Natural killer cell treated with Interleukin-12 subunit alpha and Interleukin-12 subunit beta and Interleukin-15 and Interleukin-18, amount 100 ng/mL, for 72 hours (primary cell): Measurements from ENCODE around the gene TNIP1. TPM values are rescaled to one million over a fixed set of nuclear protein-coding genes. Genes with fewer than 3 reads are reported as not detected.

Experiments used
- ATAC-seq, 2 donors: fragments of 150-1000 bp; cut with Tn5 transposase in 1 of 2; sonication (Bioruptor Pico), chemical (Tn5 transposase) in 1 of 2; 2 replicates each; pipeline ENCODE4 v1.10.0; 2021
- DNase-seq: peaks from one replicate; pipeline ENCODE4 v3.0.0; 2022; ENCODE audit warnings: low spot score
- H3K27ac Mint-ChIP-seq, 2 donors: 1 replicate in 1 of 2; 2 replicates in 1 of 2; pipeline ENCODE4 v1.8.0; 2022; ENCODE audit warnings: mixed read lengths in 2 of 2, mild to moderate bottlenecking in 1 of 2, moderate library complexity in 1 of 2
- H3K27me3 Mint-ChIP-seq, 2 donors: 1 replicate in 1 of 2; 2 replicates in 1 of 2; pipeline ENCODE4 v1.8.0; 2022; ENCODE audit warnings: mixed read lengths in 2 of 2
- H3K36me3 Mint-ChIP-seq: one replicate; pipeline ENCODE4 v1.8.0; 2022; ENCODE audit warnings: mixed read lengths
- H3K4me1 Mint-ChIP-seq, 2 donors: 1 replicate in 1 of 2; 2 replicates in 1 of 2; pipeline ENCODE4 v1.8.0; 2022; ENCODE audit warnings: low read depth in 2 of 2, mixed read lengths in 2 of 2, mild to moderate bottlenecking in 1 of 2
- H3K4me3 Mint-ChIP-seq: one replicate; pipeline ENCODE4 v1.8.0; 2022; ENCODE audit warnings: mixed read lengths
- H3K9me3 Mint-ChIP-seq: 2 replicates; pipeline ENCODE4 v1.8.0; 2022; ENCODE audit warnings: mixed read lengths
- total RNA-seq, 2 donors: library from RNA; stranded (reverse); gene quantifications; one replicate each; pipeline ENCODE4 v1.2.3, GENCODE V29; 2022

Gene TNIP1
- total RNA-seq, 2 donors from 2014 or later, result 154 to 260 TPM

- no peaks in the 10 kb centered on the region for H3K27me3 Mint-ChIP-seq
- H3K9me3 Mint-ChIP-seq, result no peaks in the 10 kb centered on the region
- H3K27ac Mint-ChIP-seq, result peak overlapping the region; percentile 94 to 97
- peaks cover 79 to 80% of the 10 kb centered on the region in 2 donors for H3K4me1 Mint-ChIP-seq
- peaks cover 11% of the 10 kb centered on the region for H3K36me3 Mint-ChIP-seq
- ATAC-seq, result peak; percentile 79 to 83
- peak overlapping the region; percentile 73 for H3K4me3 Mint-ChIP-seq
- peak; percentile 79 for DNase-seq
Observed at GRCh38 chr5:151097820-151098767, 17.3 kb upstream of the TNIP1 start.

- Mint-ChIP-seq H3K27ac (peak overlapping the region; percentile 94 to 97), H3K9me3 (no peaks in the 10 kb centered on the region), H3K4me3 (peak overlapping the region; percentile 73), H3K36me3 (peaks cover 11% of the 10 kb centered on the region), H3K4me1 (peaks cover 84 to 86% of the 10 kb centered on the region in 2 donors), H3K27me3 (no peaks in the 10 kb centered on the region)
- no peak for DNase-seq
- peak in 1 of 2 donors; percentile 4 for ATAC-seq
Observed at GRCh38 chr5:151097061-151097460, 16.2 kb upstream of the TNIP1 start.

- Mint-ChIP-seq H3K27ac (peak overlapping the region; percentile 94 to 97), H3K9me3 (no peaks in the 10 kb centered on the region), H3K36me3 (peaks cover 6% of the 10 kb centered on the region), H3K4me1 (peaks cover 86 to 87% of the 10 kb centered on the region in 2 donors), H3K4me3 (peak overlapping the region; percentile 73), H3K27me3 (no peaks in the 10 kb centered on the region)
- DNase-seq, result no peak
- no peak for ATAC-seq
Observed at GRCh38 chr5:151096001-151096373, 15.2 kb upstream of the TNIP1 start.

DNA sequence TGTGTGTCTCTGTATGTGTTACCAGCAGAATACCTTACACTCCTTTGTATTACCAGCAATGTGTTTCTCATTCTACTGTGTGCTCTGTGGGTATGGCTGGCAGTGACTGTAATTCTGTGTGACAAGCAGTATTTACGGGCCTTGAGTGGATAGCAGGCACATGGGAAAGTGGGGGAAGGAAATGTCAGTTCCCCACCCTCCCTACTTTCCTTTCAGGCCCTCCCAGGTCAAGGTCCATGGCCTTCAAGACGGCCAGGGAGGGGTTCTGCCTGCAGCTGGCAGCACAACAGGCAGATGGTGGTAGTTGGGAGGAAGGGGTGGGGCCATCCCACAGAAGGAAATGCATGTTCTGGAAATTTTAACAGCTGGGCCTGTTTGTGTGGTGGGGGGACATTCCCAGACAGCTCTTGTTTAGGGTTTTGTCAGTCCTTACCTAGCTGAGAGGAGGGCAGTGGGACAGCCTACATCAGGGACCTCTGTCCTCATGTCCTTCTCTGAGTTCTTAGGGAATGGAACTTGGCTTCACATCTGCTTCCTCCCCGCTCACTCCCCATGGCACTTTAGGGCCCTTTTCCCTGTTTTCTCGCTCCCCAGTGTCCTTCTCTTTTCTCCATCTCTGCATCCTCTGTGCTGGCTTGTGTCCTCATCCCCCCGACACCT lies 14.6 kb upstream of the TNIP1 start:
- H3K4me1 Mint-ChIP-seq, result peaks cover 81 to 88% of the 10 kb centered on the region in 2 donors
- peak overlapping the region; percentile 94 to 97 for H3K27ac Mint-ChIP-seq
- ATAC-seq, result no peak
- no peaks in the 10 kb centered on the region for H3K9me3 Mint-ChIP-seq
- peak overlapping the region; percentile 90 for H3K4me3 Mint-ChIP-seq
- H3K27me3 Mint-ChIP-seq, result no peaks in the 10 kb centered on the region
- peaks cover 3% of the 10 kb centered on the region for H3K36me3 Mint-ChIP-seq
- no peak for DNase-seq

- Mint-ChIP-seq H3K27me3 (no peaks in the 10 kb centered on the region), H3K27ac (peak overlapping the region; percentile 94 to 97), H3K9me3 (no peaks in the 10 kb centered on the region), H3K36me3 (no peaks in the 10 kb centered on the region), H3K4me1 (peaks cover 74 to 81% of the 10 kb centered on the region in 2 donors), H3K4me3 (peak overlapping the region; percentile 90)
- no peak for DNase-seq
- no peak for ATAC-seq
Observed at GRCh38 chr5:151094852-151095245, 14.0 kb upstream of the TNIP1 start.

DNA sequence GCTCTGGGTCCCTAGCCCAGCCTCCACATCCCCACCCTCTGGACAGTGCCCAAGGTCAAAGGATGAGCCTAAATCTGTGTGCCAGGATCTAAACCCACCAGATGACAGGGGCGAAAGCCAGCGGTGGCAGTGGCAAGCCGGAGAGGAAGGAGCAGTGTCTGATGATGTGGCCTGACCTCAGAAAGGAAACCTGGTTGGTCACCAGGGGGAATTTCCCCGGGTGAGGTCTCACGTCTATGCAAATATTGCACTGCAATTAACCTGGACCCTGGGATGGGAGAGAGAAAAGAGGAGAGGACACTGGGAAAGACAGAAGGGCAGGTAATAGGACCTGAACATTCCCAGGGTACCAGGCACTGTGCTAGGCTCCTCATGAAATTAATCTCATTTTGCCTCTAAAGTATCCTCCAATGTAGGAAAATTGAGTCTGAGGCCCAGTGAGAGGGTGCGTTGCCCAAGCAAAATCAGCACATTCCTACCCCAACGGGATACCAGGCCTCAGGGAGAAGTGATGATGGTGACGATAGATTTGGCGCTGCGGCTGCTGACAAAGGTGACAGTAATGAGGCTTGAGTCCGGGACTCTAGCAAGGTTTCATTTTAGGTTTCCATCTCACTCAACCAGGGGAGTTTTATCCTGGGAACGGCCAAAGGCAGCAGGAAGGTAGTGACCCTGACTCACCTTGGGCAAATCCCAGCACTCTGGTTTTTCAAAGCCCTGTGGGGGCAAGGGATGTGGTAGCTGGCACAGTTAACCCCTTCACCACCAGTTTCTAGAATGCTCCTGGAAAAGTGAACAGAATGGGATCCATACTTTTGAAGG lies 13.4 kb upstream of the TNIP1 start:
- H3K4me3 Mint-ChIP-seq, result peak overlapping the region; percentile 90
- peak; percentile 92 for DNase-seq
- peaks cover 68 to 75% of the 10 kb centered on the region in 2 donors for H3K4me1 Mint-ChIP-seq
- no peaks in the 10 kb centered on the region for H3K27me3 Mint-ChIP-seq
- H3K27ac Mint-ChIP-seq, result peak overlapping the region; percentile 94 to 97
- no peaks in the 10 kb centered on the region for H3K36me3 Mint-ChIP-seq
- ATAC-seq, result peak; percentile 83 to 86
- no peaks in the 10 kb centered on the region for H3K9me3 Mint-ChIP-seq

DNA sequence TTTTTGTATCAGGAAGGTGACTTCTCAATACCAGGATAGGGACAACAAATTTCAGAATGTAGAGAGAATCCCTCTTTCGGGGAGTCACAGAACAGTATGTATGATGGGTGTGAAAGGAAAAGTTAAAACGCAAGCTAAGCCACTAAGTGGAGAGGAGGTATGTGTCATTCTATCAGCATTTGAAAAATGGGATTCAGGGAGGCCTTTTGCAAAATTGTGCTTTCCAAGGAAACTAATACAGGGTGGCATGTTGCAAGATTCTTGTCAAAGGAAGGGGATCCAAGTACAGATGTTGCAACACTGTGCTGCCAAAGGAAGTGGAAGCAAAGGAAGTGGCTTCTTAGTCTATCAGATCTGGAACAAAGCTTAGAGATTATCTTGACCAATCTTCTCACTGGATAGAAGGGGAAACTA lies 12.6 kb upstream of the TNIP1 start:
- H3K9me3 Mint-ChIP-seq, result no peaks in the 10 kb centered on the region
- peaks cover 64 to 71% of the 10 kb centered on the region in 2 donors for H3K4me1 Mint-ChIP-seq
- peak overlapping the region; percentile 94 to 97 for H3K27ac Mint-ChIP-seq
- H3K27me3 Mint-ChIP-seq, result no peaks in the 10 kb centered on the region
- ATAC-seq (peak; percentile 15 to 29), DNase-seq (peak; percentile 71)
- peak overlapping the region; percentile 90 for H3K4me3 Mint-ChIP-seq
- H3K36me3 Mint-ChIP-seq, result no peaks in the 10 kb centered on the region

DNA sequence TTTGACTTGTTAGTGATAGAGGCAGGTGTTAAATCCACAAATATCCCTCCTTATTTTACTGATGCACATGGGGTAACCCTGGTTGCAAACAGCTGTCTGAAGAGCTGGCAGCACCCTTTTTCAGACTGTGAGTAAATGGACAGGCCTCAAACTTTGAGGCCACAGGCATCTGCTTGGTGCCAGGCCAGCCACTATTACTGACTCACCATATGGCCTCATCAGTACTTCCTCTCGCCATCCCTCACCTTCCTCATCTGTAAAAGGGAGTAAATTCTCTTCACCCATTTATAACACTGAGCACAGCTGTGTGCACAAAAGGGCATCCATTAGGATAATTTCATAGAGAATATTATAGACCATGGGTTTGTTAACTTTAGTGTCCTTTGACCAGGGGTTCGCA lies 11.9 kb upstream of the TNIP1 start:
- H3K36me3 Mint-ChIP-seq, result no peaks in the 10 kb centered on the region
- no peaks in the 10 kb centered on the region for H3K27me3 Mint-ChIP-seq
- peak overlapping the region; percentile 47 to 97 for H3K27ac Mint-ChIP-seq
- no peaks in the 10 kb centered on the region for H3K9me3 Mint-ChIP-seq
- no peak overlapping the region for H3K4me3 Mint-ChIP-seq
- peaks cover 60 to 68% of the 10 kb centered on the region in 2 donors for H3K4me1 Mint-ChIP-seq
- ATAC-seq (no peak), DNase-seq (no peak)

GRCh38 chr5:151089726-151090125 lies 8.9 kb upstream of the TNIP1 start:
- Mint-ChIP-seq H3K27me3 (no peaks in the 10 kb centered on the region), H3K36me3 (no peaks in the 10 kb centered on the region), H3K4me3 (no peak overlapping the region), H3K9me3 (no peaks in the 10 kb centered on the region), H3K4me1 (peaks cover 57 to 61% of the 10 kb centered on the region in 2 donors), H3K27ac (no peak overlapping the region)
- DNase-seq (no peak), ATAC-seq (no peak)

DNA sequence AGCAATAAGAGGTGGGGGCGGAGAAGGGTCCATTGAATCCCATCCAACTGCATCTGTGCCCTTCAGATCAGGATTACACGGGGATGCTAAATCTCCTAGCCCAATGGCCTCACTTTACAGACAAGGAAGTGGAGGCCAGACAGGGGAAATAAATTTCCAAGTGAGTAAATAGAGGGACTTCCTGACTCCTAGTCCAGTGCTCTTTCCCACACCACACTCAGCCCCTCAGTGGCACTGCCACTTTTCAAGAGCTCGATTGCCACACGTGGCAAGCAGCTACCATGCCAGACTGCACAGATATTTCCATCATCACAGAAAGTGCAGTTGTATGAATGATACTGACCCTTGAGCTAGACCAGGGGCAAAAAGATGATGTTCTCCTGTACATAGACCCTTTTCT lies 8.2 kb upstream of the TNIP1 start:
- DNase-seq (no peak), ATAC-seq (no peak)
- peak overlapping the region in 1 of 2 donors; percentile 73 for H3K27ac Mint-ChIP-seq
- H3K27me3 Mint-ChIP-seq, result no peaks in the 10 kb centered on the region
- H3K9me3 Mint-ChIP-seq, result no peaks in the 10 kb centered on the region
- peaks cover 54 to 55% of the 10 kb centered on the region in 2 donors for H3K4me1 Mint-ChIP-seq
- no peak overlapping the region for H3K4me3 Mint-ChIP-seq
- no peaks in the 10 kb centered on the region for H3K36me3 Mint-ChIP-seq

GRCh38 chr5:151087486-151087885 lies 6.7 kb upstream of the TNIP1 start:
- ATAC-seq, result peak in 1 of 2 donors; percentile 3
- peak overlapping the region; percentile 63 to 86 for H3K27ac Mint-ChIP-seq

DNA sequence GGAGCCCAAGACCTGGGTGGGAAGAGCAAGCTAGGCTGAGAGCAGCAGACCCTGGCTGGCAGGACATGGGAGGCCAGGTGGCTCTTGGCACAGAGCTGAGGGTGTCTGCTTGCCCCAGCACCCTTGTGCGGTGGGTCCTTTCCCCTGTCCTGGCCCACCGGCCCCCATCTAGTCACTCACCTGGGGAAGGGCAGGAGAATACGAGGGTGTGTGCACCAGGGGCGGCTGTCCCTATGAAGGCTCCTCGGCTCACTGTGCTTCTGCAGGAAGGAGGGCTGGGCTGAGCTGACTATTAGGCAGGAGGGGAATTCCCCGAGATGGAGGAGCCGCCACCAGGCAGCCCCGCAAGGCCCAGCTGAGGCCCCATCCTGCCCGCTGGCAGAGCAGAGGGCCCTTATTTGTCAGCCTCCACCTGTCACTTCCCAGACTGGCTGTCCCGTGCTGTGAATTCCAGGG lies 6.1 kb upstream of the TNIP1 start:
- DNase-seq, result peak; percentile 87
- peak; percentile 91 to 96 for ATAC-seq
- Mint-ChIP-seq H3K36me3 (no peaks in the 10 kb centered on the region), H3K4me3 (peak overlapping the region; percentile 90), H3K27me3 (no peaks in the 10 kb centered on the region), H3K27ac (peak overlapping the region; percentile 63 to 86), H3K9me3 (no peaks in the 10 kb centered on the region), H3K4me1 (peaks cover 54 to 55% of the 10 kb centered on the region in 2 donors)

More at GRCh38 chr5:151087486-151087885, 6.7 kb upstream of the TNIP1 start:
- no peak overlapping the region for H3K4me3 Mint-ChIP-seq
- no peak for DNase-seq
- H3K9me3 Mint-ChIP-seq, result no peaks in the 10 kb centered on the region
- H3K4me1 Mint-ChIP-seq, result peaks cover 53 to 54% of the 10 kb centered on the region in 2 donors
- H3K27me3 Mint-ChIP-seq, result no peaks in the 10 kb centered on the region
- no peaks in the 10 kb centered on the region for H3K36me3 Mint-ChIP-seq

GRCh38 chr5:151086192-151086869 lies 5.5 kb upstream of the TNIP1 start:
- peaks cover 48 to 49% of the 10 kb centered on the region in 2 donors for H3K4me1 Mint-ChIP-seq
- no peaks in the 10 kb centered on the region for H3K9me3 Mint-ChIP-seq
- H3K27me3 Mint-ChIP-seq, result no peaks in the 10 kb centered on the region
- no peak for ATAC-seq
- DNase-seq, result no peak
- H3K36me3 Mint-ChIP-seq, result no peaks in the 10 kb centered on the region
- peak overlapping the region; percentile 90 for H3K4me3 Mint-ChIP-seq
- peak overlapping the region; percentile 63 to 86 for H3K27ac Mint-ChIP-seq
